SK-N-MC (cell line): ENCODE data around the gene NKD1.

ENCODE experiments used
- EZH2 ChIP-seq: fragments of 200-600 bp; sonication (generic); IDR thresholded peaks from one replicate; pipeline ENCODE4 v1.6.1; 2017; ENCODE audit warnings: antibody characterized with exemption
- POLR2AphosphoS5 ChIP-seq: IDR thresholded peaks from 2 replicates; pipeline ENCODE4 v1.6.1; 2012; ENCODE audit warnings: mild to moderate bottlenecking, low read depth, low read length, borderline replicate concordance

DNA sequence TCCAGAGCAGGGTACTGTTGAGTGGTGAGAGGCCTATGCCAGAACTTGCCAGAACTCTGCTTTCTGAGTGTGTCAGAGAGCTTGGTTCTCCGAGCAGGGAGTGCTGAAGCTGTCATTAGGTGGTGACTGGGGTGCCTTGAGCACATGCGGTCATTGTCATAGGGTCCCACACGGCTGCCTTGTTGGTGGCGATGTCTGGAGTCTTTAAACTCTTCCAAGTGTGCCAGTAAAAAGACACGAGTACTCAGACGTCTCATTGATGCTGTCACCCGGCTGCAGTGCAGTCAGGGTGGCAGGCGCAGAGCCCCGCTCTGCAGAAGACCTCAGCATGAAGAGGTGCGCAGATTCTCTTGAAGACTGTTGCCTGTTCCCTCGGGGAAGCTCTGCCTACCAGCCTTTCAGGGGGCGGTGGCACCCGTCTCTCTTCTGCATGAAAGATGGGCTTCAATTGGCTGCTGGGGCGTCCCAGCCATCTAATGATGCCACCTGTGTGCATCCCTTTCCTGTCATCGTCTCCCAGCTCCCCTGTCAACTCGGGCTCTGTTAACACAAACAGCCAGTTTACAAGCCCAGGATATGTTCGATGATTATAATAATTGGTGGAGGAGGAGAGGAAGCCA, 58.3 kb downstream of the NKD1 start:
- TF ChIP-seq POLR2AphosphoS5 (no peak), EZH2 (no peak)
